Neural cell (in vitro differentiated cells): Measurements from ENCODE around the gene PTOV1. TPM values are rescaled to one million over a fixed set of nuclear protein-coding genes. Genes with fewer than 3 reads are reported as not detected.

Source experiments
- H2AFZ ChIP-seq: fragments of 200-600, 300-800 bp; sonication (generic), shearing (Covaris generic); 2 replicates; pipeline ENCODE4 v1.6.0; 2014; ENCODE audit warnings: low read depth, mild to moderate bottlenecking, antibody characterized with exemption, low read length, moderate library complexity
- H3F3A ChIP-seq: fragments of 200-600 bp; shearing (Covaris generic); 2 replicates; pipeline ENCODE4 v1.6.1; 2016; ENCODE audit warnings: mild to moderate bottlenecking, moderate library complexity, mixed read lengths, antibody characterized with exemption, low read length; ENCODE audit not compliant: insufficient read depth, poor library complexity, severe bottlenecking
- H3K27ac ChIP-seq: fragments of 200-600, 300-800 bp; sonication (generic), shearing (Covaris generic); 2 replicates; pipeline ENCODE4 v1.5.1; 2014; ENCODE audit warnings: mild to moderate bottlenecking, low read length, moderate library complexity
- H3K27me3 ChIP-seq: fragments of 300-800, 200-600 bp; sonication (generic), shearing (Covaris generic); 2 replicates; pipeline ENCODE4 v1.6.0; 2014; ENCODE audit warnings: mild to moderate bottlenecking, low read depth, low read length, moderate library complexity; ENCODE audit not compliant: insufficient read depth
- H3K36me3 ChIP-seq: fragments of 300-800, 200-600 bp; sonication (generic), shearing (Covaris generic); 2 replicates; pipeline ENCODE4 v1.5.1; 2014; ENCODE audit warnings: mild to moderate bottlenecking, antibody characterized with exemption, low read length, moderate library complexity; ENCODE audit not compliant: insufficient read depth
- H3K4me2 ChIP-seq: fragments of 300-800, 200-600 bp; sonication (generic), shearing (Covaris generic); 2 replicates; pipeline ENCODE4 v1.6.0; 2014; ENCODE audit warnings: mild to moderate bottlenecking, low read length
- H3K4me3 ChIP-seq: fragments of 300-800, 200-600 bp; sonication (generic), shearing (Covaris generic); 2 replicates; pipeline ENCODE4 v1.5.1; 2014; ENCODE audit warnings: mild to moderate bottlenecking, low read length, moderate library complexity
- H3K79me2 ChIP-seq: fragments of 200-600 bp; shearing (Covaris generic); replicated peaks from 2 replicates; pipeline ENCODE4 v1.6.0; 2014; ENCODE audit warnings: mild to moderate bottlenecking, low read length, moderate library complexity; ENCODE audit not compliant: insufficient read depth
- H3K9ac ChIP-seq: fragments of 300-800, 200-600 bp; sonication (generic), shearing (Covaris generic); 2 replicates; pipeline ENCODE4 v1.6.1; 2016; ENCODE audit warnings: mild to moderate bottlenecking, low read length, mixed read lengths
- H3K9me2 ChIP-seq: fragments of 200-600 bp; shearing (Covaris generic); 2 replicates; pipeline ENCODE4 v1.6.1; 2016; ENCODE audit warnings: mild to moderate bottlenecking, low read length, mixed read lengths; ENCODE audit not compliant: insufficient read depth
- H3K9me3 ChIP-seq: fragments of 200-600, 300-800 bp; sonication (generic), shearing (Covaris generic); 2 replicates; pipeline ENCODE4 v1.6.1; 2016; ENCODE audit warnings: mild to moderate bottlenecking, mixed run types, low read length, moderate library complexity, mixed read lengths
- H4K20me1 ChIP-seq: fragments of 200-600 bp; shearing (Covaris generic); 2 replicates; pipeline ENCODE4 v1.6.1; 2016; ENCODE audit warnings: mild to moderate bottlenecking, mixed run types; ENCODE audit not compliant: insufficient read depth
- CTCF ChIP-seq: fragments of 450-650 bp; IDR thresholded peaks from 2 replicates; pipeline ENCODE4 v1.5.1; 2014; ENCODE audit warnings: antibody characterized with exemption, mild to moderate bottlenecking, moderate library complexity; ENCODE audit not compliant: poor library complexity, severe bottlenecking
- EP300 ChIP-seq: fragments of 450-650 bp; conservative IDR thresholded peaks from 2 replicates; pipeline ENCODE4 v1.6.1; 2014; ENCODE audit warnings: antibody characterized with exemption, mild to moderate bottlenecking, moderate library complexity; ENCODE audit not compliant: poor library complexity, severe bottlenecking
- EZH2 ChIP-seq: fragments of 200-600, 300-800 bp; shearing (Covaris generic), sonication (generic); IDR thresholded peaks from 2 replicates; pipeline ENCODE4 v1.6.1; 2014; ENCODE audit warnings: antibody characterized with exemption, low read length, borderline replicate concordance, mild to moderate bottlenecking; ENCODE audit not compliant: insufficient read depth, poor library complexity, severe bottlenecking
- MXI1 ChIP-seq: fragments of 450-650 bp; conservative IDR thresholded peaks from 2 replicates; pipeline ENCODE4 v1.6.1; 2014; ENCODE audit warnings: antibody characterized with exemption, mild to moderate bottlenecking; ENCODE audit not compliant: poor library complexity, severe bottlenecking
- POLR2AphosphoS5 ChIP-seq: IDR thresholded peaks from 2 replicates; pipeline ENCODE4 v1.6.1; 2012
- RAD21 ChIP-seq: fragments of 450-650 bp; conservative IDR thresholded peaks from 2 replicates; pipeline ENCODE4 v1.6.1; 2014; ENCODE audit warnings: antibody characterized with exemption, mild to moderate bottlenecking, moderate library complexity
- SMC3 ChIP-seq: fragments of 450-650 bp; conservative IDR thresholded peaks from 2 replicates; pipeline ENCODE4 v1.6.1; 2014; ENCODE audit warnings: antibody characterized with exemption, mild to moderate bottlenecking, moderate library complexity; ENCODE audit not compliant: poor library complexity
- TAF1 ChIP-seq: IDR thresholded peaks from 2 replicates; pipeline ENCODE4 v1.6.1; 2012; ENCODE audit warnings: low read depth
- polyA plus RNA-seq: library from polyadenylated mRNA; depleted of rRNA; stranded (reverse); fragments of >200 nt; gene quantifications from 2 replicates; pipeline ENCODE4 v1.2.3, GENCODE V29; 2014
- TF ChIP-seq, protein P1 (sequence below): IDR thresholded peaks from 2 replicates; pipeline ENCODE4 v1.6.1; 2012; ENCODE audit warnings: borderline replicate concordance

The PTOV1 gene
- polyA plus RNA-seq, 1 donor from 2014 or later: 199 TPM

DNA sequence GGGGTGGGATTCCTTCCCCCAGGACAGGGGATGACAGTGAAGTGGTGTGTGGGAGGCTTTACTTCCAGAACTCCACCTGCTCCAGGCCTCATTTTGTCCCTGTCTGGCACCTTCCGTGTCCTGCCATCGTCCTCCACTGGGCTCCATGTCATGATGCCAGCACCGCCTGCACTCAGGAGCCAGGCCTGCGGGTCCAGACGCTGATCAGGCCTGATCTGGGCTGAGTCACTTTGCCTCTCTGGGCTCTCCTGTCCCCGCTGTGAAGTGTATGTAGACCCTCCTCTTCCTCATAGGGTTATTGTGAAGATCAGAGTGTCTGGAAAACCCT is 47.5 kb upstream of the PTOV1 start:
- Histone ChIP-seq H3K4me2 (no peak overlapping the region), H3K36me3 (no peaks in the 10 kb centered on the region), H3K27me3 (no peaks in the 10 kb centered on the region), H3F3A (no peaks in the 10 kb centered on the region), H3K9ac (no peak overlapping the region), H3K9me2 (no peaks in the 10 kb centered on the region), H3K79me2 (no peaks in the 10 kb centered on the region), H3K9me3 (no peaks in the 10 kb centered on the region), H3K27ac (no peak overlapping the region), H2AFZ (no peak overlapping the region), H3K4me3 (no peak overlapping the region), H4K20me1 (no peaks in the 10 kb centered on the region)
- TF ChIP-seq SMC3: no peak

DNA sequence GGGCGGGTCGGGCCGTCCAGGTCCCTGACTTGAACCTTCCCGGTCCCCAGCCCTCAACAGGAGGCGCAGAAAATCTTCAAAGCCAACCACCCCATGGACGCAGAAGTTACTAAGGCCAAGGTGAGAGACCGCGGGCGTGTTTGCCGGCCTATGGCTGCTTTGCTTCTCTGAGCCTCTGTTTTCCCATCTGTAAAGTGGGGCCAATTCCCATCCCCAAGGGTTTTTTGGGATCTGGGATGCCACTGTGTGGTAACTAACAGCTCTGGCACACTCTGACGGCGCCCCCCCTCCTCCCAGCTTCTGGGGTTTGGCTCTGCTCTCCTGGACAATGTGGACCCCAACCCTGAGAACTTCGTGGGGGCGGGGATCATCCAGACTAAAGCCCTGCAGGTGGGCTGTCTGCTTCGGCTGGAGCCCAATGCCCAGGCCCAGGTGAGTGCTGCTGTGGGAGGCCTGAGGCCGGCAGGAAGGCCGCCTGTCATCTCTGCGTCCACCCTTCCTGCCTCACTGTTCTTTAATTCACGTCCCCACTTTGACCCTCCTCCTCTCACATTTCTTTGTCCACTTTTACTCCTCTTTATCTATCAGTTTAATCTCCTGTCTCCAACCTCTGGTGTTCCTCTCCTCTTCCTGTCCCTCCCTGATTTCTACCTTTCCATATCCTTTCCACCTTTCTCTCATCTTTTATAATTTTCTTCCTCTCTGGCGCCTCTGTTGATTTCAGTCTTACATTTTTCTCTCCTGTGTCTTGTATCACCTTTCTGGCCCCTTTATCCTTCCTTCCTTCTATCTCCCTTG is 44.9 kb upstream of the PTOV1 start:
- TF ChIP-seq EP300 (no peak), POLR2AphosphoS5 (no peak), RAD21 (no peak), MXI1 (no peak), CTCF (no peak), SMC3 (no peak), TAF1 (no peak), EZH2 (no peak)
- TF ChIP-seq, protein P1, sequence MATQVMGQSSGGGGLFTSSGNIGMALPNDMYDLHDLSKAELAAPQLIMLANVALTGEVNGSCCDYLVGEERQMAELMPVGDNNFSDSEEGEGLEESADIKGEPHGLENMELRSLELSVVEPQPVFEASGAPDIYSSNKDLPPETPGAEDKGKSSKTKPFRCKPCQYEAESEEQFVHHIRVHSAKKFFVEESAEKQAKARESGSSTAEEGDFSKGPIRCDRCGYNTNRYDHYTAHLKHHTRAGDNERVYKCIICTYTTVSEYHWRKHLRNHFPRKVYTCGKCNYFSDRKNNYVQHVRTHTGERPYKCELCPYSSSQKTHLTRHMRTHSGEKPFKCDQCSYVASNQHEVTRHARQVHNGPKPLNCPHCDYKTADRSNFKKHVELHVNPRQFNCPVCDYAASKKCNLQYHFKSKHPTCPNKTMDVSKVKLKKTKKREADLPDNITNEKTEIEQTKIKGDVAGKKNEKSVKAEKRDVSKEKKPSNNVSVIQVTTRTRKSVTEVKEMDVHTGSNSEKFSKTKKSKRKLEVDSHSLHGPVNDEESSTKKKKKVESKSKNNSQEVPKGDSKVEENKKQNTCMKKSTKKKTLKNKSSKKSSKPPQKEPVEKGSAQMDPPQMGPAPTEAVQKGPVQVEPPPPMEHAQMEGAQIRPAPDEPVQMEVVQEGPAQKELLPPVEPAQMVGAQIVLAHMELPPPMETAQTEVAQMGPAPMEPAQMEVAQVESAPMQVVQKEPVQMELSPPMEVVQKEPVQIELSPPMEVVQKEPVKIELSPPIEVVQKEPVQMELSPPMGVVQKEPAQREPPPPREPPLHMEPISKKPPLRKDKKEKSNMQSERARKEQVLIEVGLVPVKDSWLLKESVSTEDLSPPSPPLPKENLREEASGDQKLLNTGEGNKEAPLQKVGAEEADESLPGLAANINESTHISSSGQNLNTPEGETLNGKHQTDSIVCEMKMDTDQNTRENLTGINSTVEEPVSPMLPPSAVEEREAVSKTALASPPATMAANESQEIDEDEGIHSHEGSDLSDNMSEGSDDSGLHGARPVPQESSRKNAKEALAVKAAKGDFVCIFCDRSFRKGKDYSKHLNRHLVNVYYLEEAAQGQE: no peak

More for the DNA sequence above, 44.9 kb upstream of the PTOV1 start:
- Histone ChIP-seq H3K9me2 (no peaks in the 10 kb centered on the region), H3K9ac (no peak overlapping the region), H3K27ac (no peak overlapping the region), H3K27me3 (no peaks in the 10 kb centered on the region), H3K4me3 (no peak overlapping the region), H3F3A (no peaks in the 10 kb centered on the region), H3K9me3 (no peaks in the 10 kb centered on the region), H3K4me2 (no peak overlapping the region), H2AFZ (no peak overlapping the region), H3K36me3 (no peaks in the 10 kb centered on the region), H4K20me1 (no peaks in the 10 kb centered on the region), H3K79me2 (no peaks in the 10 kb centered on the region)
